ENCODE results near the gene FGF14.

The FGF14 gene

GRCh38 chr13:101730420-101731000, 671.3 kb downstream of the FGF14 start:
- no peak overlapping the region for H3K27ac ChIP-seq
- TF ChIP-seq ZFX (IDR thresholded peaks at IDR 0.05), result no peak
- TF ChIP-seq, protein P1, sequence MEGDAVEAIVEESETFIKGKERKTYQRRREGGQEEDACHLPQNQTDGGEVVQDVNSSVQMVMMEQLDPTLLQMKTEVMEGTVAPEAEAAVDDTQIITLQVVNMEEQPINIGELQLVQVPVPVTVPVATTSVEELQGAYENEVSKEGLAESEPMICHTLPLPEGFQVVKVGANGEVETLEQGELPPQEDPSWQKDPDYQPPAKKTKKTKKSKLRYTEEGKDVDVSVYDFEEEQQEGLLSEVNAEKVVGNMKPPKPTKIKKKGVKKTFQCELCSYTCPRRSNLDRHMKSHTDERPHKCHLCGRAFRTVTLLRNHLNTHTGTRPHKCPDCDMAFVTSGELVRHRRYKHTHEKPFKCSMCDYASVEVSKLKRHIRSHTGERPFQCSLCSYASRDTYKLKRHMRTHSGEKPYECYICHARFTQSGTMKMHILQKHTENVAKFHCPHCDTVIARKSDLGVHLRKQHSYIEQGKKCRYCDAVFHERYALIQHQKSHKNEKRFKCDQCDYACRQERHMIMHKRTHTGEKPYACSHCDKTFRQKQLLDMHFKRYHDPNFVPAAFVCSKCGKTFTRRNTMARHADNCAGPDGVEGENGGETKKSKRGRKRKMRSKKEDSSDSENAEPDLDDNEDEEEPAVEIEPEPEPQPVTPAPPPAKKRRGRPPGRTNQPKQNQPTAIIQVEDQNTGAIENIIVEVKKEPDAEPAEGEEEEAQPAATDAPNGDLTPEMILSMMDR (conservative IDR thresholded peaks at IDR 0.05), result no peak

- no peak overlapping the region for H3K27ac ChIP-seq
- no peak for TF ChIP-seq ZFX (IDR thresholded peaks at IDR 0.05)
- TF ChIP-seq, protein P1 (conservative IDR thresholded peaks at IDR 0.05), result no peak
Observed at GRCh38 chr13:101728615-101729014, 673.2 kb downstream of the FGF14 start.

- no peak for TF ChIP-seq ZFX (IDR thresholded peaks at IDR 0.05)
- TF ChIP-seq, protein P1 (conservative IDR thresholded peaks at IDR 0.05), result no peak
- no peak overlapping the region for H3K27ac ChIP-seq
Observed at GRCh38 chr13:101728021-101728420, 673.8 kb downstream of the FGF14 start.

DNA sequence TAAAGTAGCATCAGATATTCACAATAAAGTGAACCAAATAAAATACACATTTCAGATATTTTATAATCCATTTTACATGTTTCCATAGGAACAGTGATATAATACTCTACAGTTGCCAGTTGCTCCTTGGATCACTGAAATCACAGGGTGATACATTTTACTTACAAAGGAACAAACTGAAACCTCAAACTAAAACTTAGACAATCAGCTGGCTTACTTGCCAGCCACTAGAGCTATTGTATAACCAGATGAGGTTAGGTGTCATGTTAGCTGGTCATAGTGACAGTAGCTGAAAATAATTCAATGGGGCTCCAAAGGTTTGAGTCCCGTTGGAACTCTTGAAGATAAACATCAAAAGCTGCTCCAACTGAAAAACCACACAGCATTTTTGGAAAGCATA, 674.7 kb downstream of the FGF14 start:
- no peak overlapping the region for H3K27ac ChIP-seq
- TF ChIP-seq, protein P1 (conservative IDR thresholded peaks at IDR 0.05), result no peak

- TF ChIP-seq ZFX (IDR thresholded peaks at IDR 0.05), result no peak
- TF ChIP-seq, protein P1 (conservative IDR thresholded peaks at IDR 0.05), result no peak
- H3K27ac ChIP-seq, result no peak overlapping the region
Observed at GRCh38 chr13:101726681-101727080, 675.2 kb downstream of the FGF14 start.

DNA sequence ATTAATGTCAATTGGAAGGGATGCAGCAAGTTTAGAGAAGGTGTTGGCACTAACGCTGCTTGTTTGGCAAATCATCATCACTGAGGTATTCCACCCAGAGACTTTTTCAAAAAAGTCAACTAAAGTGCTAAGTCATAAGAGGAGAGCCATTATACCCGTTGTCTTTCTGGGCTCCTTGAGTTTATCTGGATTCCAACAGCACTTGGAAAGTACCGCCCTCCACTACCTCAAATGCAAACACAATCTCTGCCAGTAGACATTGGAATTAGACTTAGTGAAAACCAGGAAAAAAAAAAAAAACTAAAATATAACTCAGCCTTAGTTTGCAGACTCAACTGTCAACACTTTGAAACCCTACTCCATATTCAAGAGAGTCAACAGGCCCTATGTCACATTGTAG, 683.4 kb downstream of the FGF14 start:
- no peak overlapping the region for H3K27ac ChIP-seq

DNA sequence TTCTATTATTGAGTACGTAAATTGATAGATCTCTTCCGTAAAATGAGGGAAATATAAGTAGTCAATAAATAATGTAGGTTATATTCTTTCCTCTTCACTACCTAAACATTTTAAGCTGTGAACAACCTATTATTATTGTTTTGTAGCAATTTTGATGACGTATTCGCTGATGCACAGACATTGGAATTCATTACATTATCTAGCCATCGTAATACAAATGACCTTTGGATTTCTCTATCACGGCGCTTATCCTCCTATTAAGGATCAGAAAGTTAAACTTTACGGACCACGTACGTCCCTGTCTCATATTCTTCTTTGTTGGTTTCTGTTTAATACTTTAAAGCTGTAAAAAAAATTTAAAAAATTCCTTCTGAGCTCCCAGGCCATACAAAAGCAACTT, 684.5 kb downstream of the FGF14 start:
- no peak for TF ChIP-seq ZFX (IDR thresholded peaks at IDR 0.05)
- TF ChIP-seq, protein P1 (conservative IDR thresholded peaks at IDR 0.05), result no peak
- no peak overlapping the region for H3K27ac ChIP-seq

More for the DNA sequence above, 683.4 kb downstream of the FGF14 start:
- TF ChIP-seq, protein P1 (conservative IDR thresholded peaks at IDR 0.05), result no peak
- TF ChIP-seq ZFX (IDR thresholded peaks at IDR 0.05), result no peak

Data from C4-2B (cell line).